Ascending aorta (tissue), 2 donors: ENCODE results near the gene GLRB. TPM values are rescaled to one million over a fixed set of nuclear protein-coding genes. Genes with fewer than 3 reads are reported as not detected.

Source experiments
- DNase-seq, 2 donors: peaks; one replicate each; pipeline ENCODE4 v3.0.0-alpha.2; 2019; ENCODE audit warnings: low spot score in 2 of 2
- H3K27ac ChIP-seq, 2 donors: fragments of 200-600 bp; sonication (generic); one replicate each; pipeline ENCODE4 v1.5.1; 2016 to 2017; ENCODE audit warnings: mild to moderate bottlenecking in 1 of 2
- H3K27me3 ChIP-seq: fragments of 200-600 bp; sonication (generic); one replicate; pipeline ENCODE4 v1.5.1; 2017
- H3K36me3 ChIP-seq, 2 donors: fragments of 200-600 bp; sonication (generic); one replicate each; pipeline ENCODE4 v1.5.1; 2016
- H3K4me1 ChIP-seq, 2 donors: fragments of 200-600 bp; sonication (generic); one replicate each; pipeline ENCODE4 v1.5.1; 2016 to 2017; ENCODE audit warnings: mild to moderate bottlenecking in 1 of 2
- H3K4me3 ChIP-seq, 2 donors: fragments of 200-600 bp; sonication (generic); one replicate each; pipeline ENCODE4 v1.5.1; 2016 to 2017; ENCODE audit warnings: mild to moderate bottlenecking in 1 of 2
- H3K9me3 ChIP-seq, 2 donors: fragments of 200-600 bp; sonication (generic); one replicate each; pipeline ENCODE4 v1.5.1; 2016
- intact Hi-C: fragments of 100-400 bp; cut with DNase I; formaldehyde crosslinking; loops from one replicate; pipeline ENCODE4 v1.15.1; 2023
- total RNA-seq: library from RNA; depleted of rRNA; stranded (reverse); fragments of >200 nt; gene quantifications from one replicate; pipeline ENCODE4 v1.1.0, GENCODE V29; 2016
- TF ChIP-seq, protein P1 (sequence below), 3 experiments: fragments of 200-600 bp in 2 of 3; fragments of 450-650 bp in 1 of 3; sonication (generic) in 2 of 3; IDR thresholded peaks; one replicate each; pipeline ENCODE4 v1.5.1; 2016 to 2019; ENCODE audit warnings: antibody characterized with exemption in 3 of 3, mild to moderate bottlenecking in 1 of 3, moderate library complexity in 1 of 3

The GLRB gene
- total RNA-seq, 1 donor from 2014 or later = 8.4 TPM

DNA sequence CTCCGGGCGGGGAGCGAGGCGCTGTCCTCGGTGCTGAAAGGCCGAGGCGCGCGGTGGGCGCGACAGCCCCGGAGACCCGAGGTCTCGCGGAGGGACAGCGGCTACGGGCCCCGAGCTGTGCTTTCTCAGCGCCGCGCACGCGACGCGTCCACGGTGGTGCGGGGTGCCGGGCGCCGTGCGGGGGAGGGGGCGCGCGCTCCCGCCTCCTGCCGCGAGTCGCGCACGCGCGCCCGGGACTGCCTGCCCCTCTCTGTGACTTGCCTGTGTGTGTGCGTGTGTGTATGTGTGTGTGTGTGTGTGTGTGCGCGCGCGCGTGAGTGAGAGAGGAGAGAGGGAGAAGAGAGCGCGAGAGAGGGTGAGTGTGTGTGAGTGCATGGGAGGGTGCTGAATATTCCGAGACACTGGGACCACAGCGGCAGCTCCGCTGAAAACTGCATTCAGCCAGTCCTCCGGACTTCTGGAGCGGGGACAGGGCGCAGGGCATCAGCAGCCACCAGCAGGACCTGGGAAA, 144.5 kb downstream of the GLRB start, which contains the start of gene GRIA2:
Gene GRIA2 (plus strand): TSS at position 358 of the 511 bp plus-strand sequence. CDS start 315 bp downstream, outside the sequence.
- no peaks in the 10 kb centered on the region for H3K9me3 ChIP-seq
- H3K27ac ChIP-seq = peak within 1 kb of the TSS; percentile 93 to 95
- intact Hi-C loops = loop anchor here (2.0 to 10.0 kb wide), 6 partner anchors 87 to 1452 kb away; partner anchors contain the start of genes C4orf46, ETFDH, GASK1B and PDGFC
- H3K27me3 ChIP-seq = no peaks in the 10 kb centered on the region
- H3K4me1 ChIP-seq = peaks cover 0 to 10% of the 10 kb centered on the region in 2 donors
- TF ChIP-seq, protein P1, sequence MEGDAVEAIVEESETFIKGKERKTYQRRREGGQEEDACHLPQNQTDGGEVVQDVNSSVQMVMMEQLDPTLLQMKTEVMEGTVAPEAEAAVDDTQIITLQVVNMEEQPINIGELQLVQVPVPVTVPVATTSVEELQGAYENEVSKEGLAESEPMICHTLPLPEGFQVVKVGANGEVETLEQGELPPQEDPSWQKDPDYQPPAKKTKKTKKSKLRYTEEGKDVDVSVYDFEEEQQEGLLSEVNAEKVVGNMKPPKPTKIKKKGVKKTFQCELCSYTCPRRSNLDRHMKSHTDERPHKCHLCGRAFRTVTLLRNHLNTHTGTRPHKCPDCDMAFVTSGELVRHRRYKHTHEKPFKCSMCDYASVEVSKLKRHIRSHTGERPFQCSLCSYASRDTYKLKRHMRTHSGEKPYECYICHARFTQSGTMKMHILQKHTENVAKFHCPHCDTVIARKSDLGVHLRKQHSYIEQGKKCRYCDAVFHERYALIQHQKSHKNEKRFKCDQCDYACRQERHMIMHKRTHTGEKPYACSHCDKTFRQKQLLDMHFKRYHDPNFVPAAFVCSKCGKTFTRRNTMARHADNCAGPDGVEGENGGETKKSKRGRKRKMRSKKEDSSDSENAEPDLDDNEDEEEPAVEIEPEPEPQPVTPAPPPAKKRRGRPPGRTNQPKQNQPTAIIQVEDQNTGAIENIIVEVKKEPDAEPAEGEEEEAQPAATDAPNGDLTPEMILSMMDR (IDR thresholded peaks at IDR 0.05) = no peak
- peak in 1 of 2 donors; percentile 83 for DNase-seq
- no peaks in the 10 kb centered on the region for H3K36me3 ChIP-seq
- H3K4me3 ChIP-seq = peak within 1 kb of the TSS; percentile 71 to 79

DNA sequence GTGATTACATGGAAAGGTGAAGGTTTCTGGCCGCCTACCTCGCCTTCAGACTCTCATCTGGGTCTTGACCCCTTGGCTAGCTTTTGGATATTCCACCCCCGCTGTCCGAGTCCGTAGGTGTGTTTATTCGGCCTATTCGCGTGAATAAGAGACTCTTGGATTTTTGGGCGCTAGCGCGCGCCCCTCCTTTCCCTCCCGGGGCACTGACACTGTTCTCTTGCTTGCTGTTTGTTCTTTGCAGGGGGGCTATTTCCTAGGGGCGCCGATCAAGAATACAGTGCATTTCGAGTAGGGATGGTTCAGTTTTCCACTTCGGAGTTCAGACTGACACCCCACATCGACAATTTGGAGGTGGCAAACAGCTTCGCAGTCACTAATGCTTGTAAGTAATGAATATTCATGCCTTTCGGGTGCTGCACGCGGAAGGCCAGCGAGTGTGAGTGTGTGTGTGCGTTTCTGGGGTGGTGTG, 145.5 kb downstream of the GLRB start:
- intact Hi-C loops = loop anchor here (2.0 to 10.0 kb wide), 6 partner anchors 86 to 1451 kb away; partner anchors contain the start of genes C4orf46, ETFDH, GASK1B and PDGFC
- Histone ChIP-seq H3K27me3 (no peaks in the 10 kb centered on the region), H3K4me1 (peaks cover 0 to 10% of the 10 kb centered on the region in 2 donors), H3K4me3 (peak overlapping the region; percentile 71 to 79), H3K27ac (peak overlapping the region; percentile 93 to 95), H3K36me3 (no peaks in the 10 kb centered on the region), H3K9me3 (no peaks in the 10 kb centered on the region)
- no peak for DNase-seq
- TF ChIP-seq, protein P1 (IDR thresholded peaks at IDR 0.05) = no peak

Other genes with a start within 250 kb of the GLRB start
- 21.0 TPM for gene PDGFC, start 104.4 kb upstream of the GLRB start, total RNA-seq
- gene GRIA2, start 144.6 kb downstream of the GLRB start, total RNA-seq = 3.0 TPM